OCI-LY7 (cell line): ENCODE measurements around the gene RNASE12. TPM values are rescaled to one million over a fixed set of nuclear protein-coding genes. Genes with fewer than 3 reads are reported as not detected.

Experiments used
- BruUV-seq: library from RNA; stranded (reverse); fragments of 400-500 nt; replicated peaks from 2 replicates; lab custom pipeline; 2021; lab: Mats Ljungman, UMichigan
- CTCF ChIA-PET: fragments of 300-600 bp; sonication (Branson Sonifier 250); formaldehyde crosslinking; loops from one replicate; lab custom pipeline; 2022; ENCODE audit warnings: antibody characterized with exemption; ENCODE audit not compliant: unreplicated experiment; lab: Charles Lee
- POLR2A ChIA-PET: fragments of 300-600 bp; sonication (Branson Sonifier 250); formaldehyde crosslinking; loops from one replicate; lab custom pipeline; 2022; ENCODE audit warnings: antibody characterized with exemption; lab: Charles Lee
- DNase-seq: peaks from one replicate; pipeline ENCODE4 v3.0.0-alpha.2; 2015; ENCODE audit warnings: low spot score
- H2AFZ ChIP-seq: fragments of 200-600 bp; sonication (generic), shearing (Covaris generic); 2 replicates; pipeline ENCODE4 v1.6.1; 2014; ENCODE audit warnings: mild to moderate bottlenecking, antibody characterized with exemption, low read length, moderate library complexity
- H3K27ac ChIP-seq: fragments of 200-600 bp; sonication (generic); 2 replicates; pipeline ENCODE4 v1.5.1; 2014; ENCODE audit warnings: mixed run types, low read depth, mild to moderate bottlenecking, moderate library complexity, low read length, inconsistent platforms; ENCODE audit not compliant: poor library complexity, severe bottlenecking
- H3K36me3 ChIP-seq: fragments of 200-600 bp; sonication (generic); 2 replicates; pipeline ENCODE4 v1.6.1; 2014; ENCODE audit warnings: mild to moderate bottlenecking, antibody characterized with exemption, low read length, moderate library complexity, mixed read lengths; ENCODE audit not compliant: insufficient read depth
- H3K4me1 ChIP-seq: fragments of 200-600 bp; sonication (generic); 2 replicates; pipeline ENCODE4 v1.5.1; 2014; ENCODE audit warnings: mild to moderate bottlenecking, low read length; ENCODE audit not compliant: insufficient read depth, poor library complexity, severe bottlenecking
- H3K4me2 ChIP-seq: fragments of 200-600 bp; sonication (generic); 2 replicates; pipeline ENCODE4 v1.6.1; 2014; ENCODE audit warnings: mild to moderate bottlenecking, low read length
- H3K4me3 ChIP-seq: fragments of 200-600 bp; sonication (generic); 2 replicates; pipeline ENCODE4 v1.5.1; 2014; ENCODE audit warnings: mild to moderate bottlenecking, low read depth, low read length; ENCODE audit not compliant: poor library complexity, severe bottlenecking
- H3K79me2 ChIP-seq: fragments of 200-600 bp; sonication (generic); 2 replicates; pipeline ENCODE4 v1.6.1; 2016; ENCODE audit warnings: low read depth, mild to moderate bottlenecking, low read length, moderate library complexity, mixed read lengths; ENCODE audit not compliant: insufficient read depth
- H3K9me2 ChIP-seq: fragments of 200-600 bp; sonication (generic); 2 replicates; pipeline ENCODE4 v1.6.1; 2016; ENCODE audit warnings: mild to moderate bottlenecking, low read length, mixed read lengths; ENCODE audit not compliant: insufficient read depth
- H3K9me3 ChIP-seq: fragments of 200-600 bp; sonication (generic); 2 replicates; pipeline ENCODE4 v1.6.1; 2014; ENCODE audit warnings: mild to moderate bottlenecking, mixed run types, low read length, mixed read lengths
- H4K20me1 ChIP-seq: fragments of 200-600 bp; sonication (generic); 2 replicates; pipeline ENCODE4 v1.6.1; 2014; ENCODE audit warnings: mild to moderate bottlenecking, antibody characterized with exemption, low read length, moderate library complexity, mixed read lengths; ENCODE audit not compliant: insufficient read depth
- EZH2phosphoT487 ChIP-seq: fragments of 200-600 bp; sonication (generic); IDR thresholded peaks from 2 replicates; pipeline ENCODE4 v1.6.1; 2018; ENCODE audit warnings: low read depth, borderline replicate concordance, mild to moderate bottlenecking, mixed run types, antibody characterized with exemption, low read length, moderate library complexity, mixed read lengths
- intact Hi-C: fragments of 100-400 bp; cut with micrococcal nuclease; formaldehyde crosslinking; loops from one replicate; pipeline ENCODE4 v1.10.0; 2022; ENCODE audit not compliant: unreplicated experiment
- total RNA-seq, 2 experiments: library from RNA; depleted of rRNA in 1 of 2; stranded (reverse); fragments of >200 nt in 1 of 2; shearing (Covaris generic) in 1 of 2; gene quantifications; 2 replicates each; pipeline ENCODE4 v1.2.3, GENCODE V29; 2014 to 2022
- TF ChIP-seq, protein P1 (sequence below): fragments of 200-600 bp; sonication (generic); conservative IDR thresholded peaks from 2 replicates; pipeline ENCODE4 v1.5.1; 2014; ENCODE audit warnings: mild to moderate bottlenecking, antibody characterized with exemption, low read length, moderate library complexity, mixed read lengths

RNASE12 gene
- total RNA-seq, 2 experiments from 2014 or later = not detected

DNA sequence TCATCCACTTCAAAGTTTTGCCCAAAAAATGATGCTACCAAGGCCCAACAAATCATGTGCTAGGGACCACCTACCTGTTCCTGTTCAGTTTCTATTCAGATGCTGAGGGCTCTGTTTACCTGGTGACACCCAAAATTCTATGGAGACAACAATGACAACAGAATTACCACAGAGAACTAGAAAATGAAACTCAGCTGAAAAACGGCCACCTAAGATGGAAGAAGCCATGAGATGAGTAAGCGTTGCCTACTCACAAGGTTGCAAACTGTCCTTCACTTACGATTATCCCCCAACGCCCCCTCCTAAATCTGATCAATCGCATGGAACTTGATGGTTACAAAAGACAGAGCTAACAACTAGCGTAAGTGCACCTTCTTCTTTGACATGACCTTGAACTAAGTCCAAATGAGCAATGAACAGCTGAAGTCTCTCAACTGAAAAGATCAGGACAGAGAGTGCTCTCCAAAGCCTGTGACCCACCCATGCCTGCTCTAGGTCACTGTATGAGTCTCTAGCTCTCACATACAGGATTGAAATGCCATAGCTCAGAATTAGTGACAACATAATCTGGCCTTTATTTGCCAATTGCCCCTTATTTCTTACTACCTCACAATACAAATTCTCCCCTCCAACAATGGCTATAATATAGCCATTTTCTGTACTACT, 3.6 kb downstream of the RNASE12 start, which contains the start of gene RNASE11:
Gene RNASE11, minus strand, starts transcription at position 513 of the 666 bp plus-strand sequence.
- Histone ChIP-seq H4K20me1 (no peaks in the 10 kb centered on the region), H3K4me3 (no peak within 1 kb of the TSS), H3K9me3 (no peaks in the 10 kb centered on the region), H3K4me2 (no peak within 1 kb of the TSS), H3K27ac (no peak within 1 kb of the TSS), H3K9me2 (no peaks in the 10 kb centered on the region; the same call in 1 of the 2 replicates), H3K4me1 (no peaks in the 10 kb centered on the region), H3K36me3 (no peaks in the 10 kb centered on the region), H2AFZ (no peak within 1 kb of the TSS), H3K79me2 (no peaks in the 10 kb centered on the region)
- no peak for DNase-seq
- ChIA-PET CTCF (no interaction called here), POLR2A (interaction anchor here (0.8 kb wide), 1 partner anchor 19 kb away, joined by 3 read pairs; no protein-coding TSS in a partner anchor)
- intact Hi-C loops = no loop called here
- BruUV-seq = no TSS peak
- no peak for TF ChIP-seq EZH2phosphoT487
- TF ChIP-seq, protein P1, sequence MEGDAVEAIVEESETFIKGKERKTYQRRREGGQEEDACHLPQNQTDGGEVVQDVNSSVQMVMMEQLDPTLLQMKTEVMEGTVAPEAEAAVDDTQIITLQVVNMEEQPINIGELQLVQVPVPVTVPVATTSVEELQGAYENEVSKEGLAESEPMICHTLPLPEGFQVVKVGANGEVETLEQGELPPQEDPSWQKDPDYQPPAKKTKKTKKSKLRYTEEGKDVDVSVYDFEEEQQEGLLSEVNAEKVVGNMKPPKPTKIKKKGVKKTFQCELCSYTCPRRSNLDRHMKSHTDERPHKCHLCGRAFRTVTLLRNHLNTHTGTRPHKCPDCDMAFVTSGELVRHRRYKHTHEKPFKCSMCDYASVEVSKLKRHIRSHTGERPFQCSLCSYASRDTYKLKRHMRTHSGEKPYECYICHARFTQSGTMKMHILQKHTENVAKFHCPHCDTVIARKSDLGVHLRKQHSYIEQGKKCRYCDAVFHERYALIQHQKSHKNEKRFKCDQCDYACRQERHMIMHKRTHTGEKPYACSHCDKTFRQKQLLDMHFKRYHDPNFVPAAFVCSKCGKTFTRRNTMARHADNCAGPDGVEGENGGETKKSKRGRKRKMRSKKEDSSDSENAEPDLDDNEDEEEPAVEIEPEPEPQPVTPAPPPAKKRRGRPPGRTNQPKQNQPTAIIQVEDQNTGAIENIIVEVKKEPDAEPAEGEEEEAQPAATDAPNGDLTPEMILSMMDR = no peak

DNA sequence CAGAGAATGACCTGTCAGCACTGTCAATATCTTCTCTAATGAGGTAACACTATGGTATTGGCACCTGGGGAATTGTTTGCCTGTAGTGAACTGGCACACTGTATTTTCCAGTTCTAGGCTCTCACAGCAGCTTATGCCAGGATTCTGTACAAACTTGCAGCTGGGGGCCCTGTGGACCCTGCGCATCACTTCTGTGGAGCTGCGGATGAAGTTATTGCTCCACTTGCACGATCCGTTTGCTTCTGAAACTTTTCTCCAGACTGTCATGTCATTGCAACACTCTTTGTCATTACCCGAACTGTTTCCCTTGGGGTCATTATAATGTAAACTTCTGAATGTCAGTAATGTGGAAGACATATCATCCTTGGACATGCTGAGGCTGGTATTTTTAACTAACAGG, 7.3 kb downstream of the RNASE12 start:
- no peaks in the 10 kb centered on the region for H3K4me1 ChIP-seq
- H3K79me2 ChIP-seq = no peaks in the 10 kb centered on the region
- DNase-seq = no peak
- no peaks in the 10 kb centered on the region for H3K9me3 ChIP-seq
- no peaks in the 10 kb centered on the region for H3K36me3 ChIP-seq
- TF ChIP-seq, protein P1 = no peak
- TF ChIP-seq EZH2phosphoT487 = no peak
- no peak overlapping the region for H3K4me2 ChIP-seq
- POLR2A ChIA-PET = interaction anchor here (0.8 kb wide), 1 partner anchor 146 kb away, joined by 3 read pairs; no protein-coding TSS in a partner anchor
- intact Hi-C loops = no loop called here
- no peak overlapping the region for H2AFZ ChIP-seq
- CTCF ChIA-PET = no interaction called here
- no peak overlapping the region for H3K4me3 ChIP-seq
- no TSS peak for BruUV-seq
- no peaks in the 10 kb centered on the region; the same call in 1 of the 2 replicates for H3K9me2 ChIP-seq
- no peaks in the 10 kb centered on the region for H4K20me1 ChIP-seq
- H3K27ac ChIP-seq = no peak overlapping the region

DNA sequence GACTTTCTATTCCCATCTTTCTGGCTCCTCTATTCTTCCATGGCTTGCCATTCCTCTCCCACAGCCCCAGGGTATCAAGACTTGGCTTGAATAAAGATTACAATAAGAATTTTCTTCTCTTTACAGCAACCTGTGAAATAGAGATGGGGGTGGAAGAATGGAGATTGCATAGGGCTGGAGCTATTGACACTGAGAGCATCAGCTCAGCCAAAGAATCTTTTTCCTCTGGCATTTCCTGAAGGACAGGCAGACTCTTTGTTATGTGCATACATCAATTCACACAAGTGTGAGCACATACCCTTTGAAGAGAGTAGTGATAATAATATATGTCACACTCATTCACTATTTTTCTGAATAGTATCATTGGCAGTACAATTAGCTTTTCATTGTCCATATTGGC, 8.0 kb downstream of the RNASE12 start:
- H4K20me1 ChIP-seq = no peaks in the 10 kb centered on the region
- DNase-seq = no peak
- H3K4me2 ChIP-seq = no peak overlapping the region
- H2AFZ ChIP-seq = no peak overlapping the region
- ChIA-PET POLR2A (interaction anchor here (0.8 to 1.0 kb wide), 2 partner anchors 27 to 147 kb away, joined by 3 to 5 read pairs; no protein-coding TSS in a partner anchor), CTCF (no interaction called here)
- no peak overlapping the region for H3K27ac ChIP-seq
- no peak overlapping the region for H3K4me3 ChIP-seq
- no peaks in the 10 kb centered on the region for H3K79me2 ChIP-seq
- H3K4me1 ChIP-seq = no peaks in the 10 kb centered on the region
- H3K9me2 ChIP-seq = no peaks in the 10 kb centered on the region; the same call in 1 of the 2 replicates
- BruUV-seq = no TSS peak
- intact Hi-C loops = no loop called here
- H3K36me3 ChIP-seq = no peaks in the 10 kb centered on the region
- no peaks in the 10 kb centered on the region for H3K9me3 ChIP-seq
- no peak for TF ChIP-seq EZH2phosphoT487
- TF ChIP-seq, protein P1 = no peak
